H9 (cell line): ENCODE data around the gene COL18A1. TPM values are rescaled to one million over a fixed set of nuclear protein-coding genes. Genes with fewer than 3 reads are reported as not detected.

Experiments used
- DNase-seq: peaks from one replicate; pipeline ENCODE4 v3.0.0-alpha.2; 2017
- H2AFZ ChIP-seq: one replicate; pipeline ENCODE4 v1.6.1; 2013; ENCODE audit warnings: mild to moderate bottlenecking, low read length, control low read depth, moderate library complexity
- H2AK5ac ChIP-seq: 2 replicates; pipeline ENCODE4 v1.6.1; 2013; ENCODE audit warnings: low read length, control low read depth, mixed read lengths; ENCODE audit not compliant: insufficient read length
- H2BK120ac ChIP-seq: one replicate; pipeline ENCODE4 v1.6.1; 2013; ENCODE audit warnings: low read depth, mild to moderate bottlenecking, low read length, control low read depth, inconsistent platforms; ENCODE audit not compliant: poor library complexity, severe bottlenecking
- H2BK12ac ChIP-seq: 2 replicates; pipeline ENCODE4 v1.6.1; 2013; ENCODE audit warnings: low read length, control low read depth, mixed read lengths, low read depth; ENCODE audit not compliant: insufficient read length
- H2BK15ac ChIP-seq: 2 replicates; pipeline ENCODE4 v1.6.1; 2013; ENCODE audit warnings: low read depth, low read length, control low read depth
- H2BK20ac ChIP-seq: one replicate; pipeline ENCODE4 v1.6.1; 2013; ENCODE audit warnings: low read depth, mild to moderate bottlenecking, low read length, control low read depth, inconsistent platforms; ENCODE audit not compliant: poor library complexity, severe bottlenecking
- H2BK5ac ChIP-seq: 2 replicates; pipeline ENCODE4 v1.6.1; 2013; ENCODE audit warnings: low read length, control low read depth, mixed read lengths; ENCODE audit not compliant: insufficient read length
- H3K14ac ChIP-seq: 2 replicates; pipeline ENCODE4 v1.6.1; 2013; ENCODE audit warnings: low read length, control low read depth; ENCODE audit not compliant: insufficient read depth
- H3K18ac ChIP-seq: 2 replicates; pipeline ENCODE4 v1.6.1; 2013; ENCODE audit warnings: low read depth, mild to moderate bottlenecking, mixed read lengths, low read length, control low read depth; ENCODE audit not compliant: insufficient read length
- H3K23ac ChIP-seq: 2 replicates; pipeline ENCODE4 v1.6.1; 2013; ENCODE audit warnings: low read length, control low read depth, mixed read lengths, low read depth; ENCODE audit not compliant: insufficient read length
- H3K23me2 ChIP-seq: 2 replicates; pipeline ENCODE4 v1.6.1; 2013; ENCODE audit warnings: low read depth, mild to moderate bottlenecking, mixed read lengths, low read length, control low read depth; ENCODE audit not compliant: insufficient read length, poor library complexity, severe bottlenecking
- H3K27ac ChIP-seq: 2 replicates; pipeline ENCODE4 v1.5.1; 2013; ENCODE audit warnings: low read length, control low read depth, mixed read lengths, low read depth; ENCODE audit not compliant: insufficient read length
- H3K27me3 ChIP-seq: 2 replicates; pipeline ENCODE4 v1.6.1; 2013; ENCODE audit warnings: low read length, control low read depth, inconsistent platforms; ENCODE audit not compliant: insufficient read depth
- H3K4ac ChIP-seq: 2 replicates; pipeline ENCODE4 v1.6.1; 2013; ENCODE audit warnings: low read depth, mild to moderate bottlenecking, control low read depth, inconsistent platforms, low read length, moderate library complexity
- H3K4me1 ChIP-seq: 2 replicates; pipeline ENCODE4 v1.6.1; 2013; ENCODE audit warnings: low read length, control low read depth, inconsistent platforms; ENCODE audit not compliant: insufficient read depth
- H3K4me2 ChIP-seq: 2 replicates; pipeline ENCODE4 v1.6.1; 2013; ENCODE audit warnings: low read length, control low read depth, mixed read lengths; ENCODE audit not compliant: insufficient read length, insufficient read depth
- H3K56ac ChIP-seq: 2 replicates; pipeline ENCODE4 v1.6.1; 2013; ENCODE audit warnings: low read depth, mild to moderate bottlenecking, mixed read lengths, low read length, control low read depth; ENCODE audit not compliant: insufficient read length
- H3K79me1 ChIP-seq: 2 replicates; pipeline ENCODE4 v1.6.1; 2013; ENCODE audit warnings: low read depth, mild to moderate bottlenecking, moderate library complexity, low read length, control low read depth, inconsistent platforms; ENCODE audit not compliant: insufficient read depth, poor library complexity, severe bottlenecking
- H3K79me2 ChIP-seq: 2 replicates; pipeline ENCODE4 v1.6.1; 2013; ENCODE audit warnings: low read length, control low read depth, inconsistent platforms; ENCODE audit not compliant: insufficient read depth
- H3K9ac ChIP-seq: 2 replicates; pipeline ENCODE4 v1.6.1; 2013; ENCODE audit warnings: low read length, control low read depth, mixed read lengths; ENCODE audit not compliant: insufficient read length; ENCODE audit errors: extremely low read depth
- H3K9me3 ChIP-seq: one replicate; pipeline ENCODE4 v1.6.1; 2013; ENCODE audit warnings: low read depth, low read length, inconsistent platforms; ENCODE audit not compliant: control insufficient read depth
- H3T11ph ChIP-seq: one replicate; pipeline ENCODE4 v1.6.1; 2013; ENCODE audit warnings: mild to moderate bottlenecking, low read length, control low read depth, inconsistent platforms
- H4K20me1 ChIP-seq: one replicate; pipeline ENCODE4 v1.6.1; 2013; ENCODE audit not compliant: control insufficient read depth, insufficient read length, insufficient read depth
- H4K5ac ChIP-seq: 2 replicates; pipeline ENCODE4 v1.6.1; 2013; ENCODE audit warnings: low read depth, mild to moderate bottlenecking, mixed read lengths, low read length, control low read depth; ENCODE audit not compliant: insufficient read length
- H4K8ac ChIP-seq: replicated peaks from 2 replicates; pipeline ENCODE4 v1.6.1; 2013; ENCODE audit warnings: low read length, control low read depth, mixed read lengths, low read depth; ENCODE audit not compliant: insufficient read length
- H4K91ac ChIP-seq: 2 replicates; pipeline ENCODE4 v1.6.1; 2013; ENCODE audit warnings: low read depth, mild to moderate bottlenecking, moderate library complexity, mixed read lengths, low read length, control low read depth; ENCODE audit not compliant: insufficient read length
- H3K27ac Mint-ChIP-seq, 3 experiments: 2 replicates in 2 of 3; 3 replicates in 1 of 3; pipeline ENCODE4 v1.8.0; 2020 to 2021; ENCODE audit warnings: mixed read lengths in 3 of 3, mild to moderate bottlenecking in 1 of 3, moderate library complexity in 1 of 3
- H3K27me3 Mint-ChIP-seq: 2 replicates; pipeline ENCODE4 v1.8.0; 2021; ENCODE audit warnings: low read depth, mild to moderate bottlenecking, moderate library complexity, mixed read lengths
- H3K36me3 Mint-ChIP-seq, 3 experiments: 2 replicates in 2 of 3; 3 replicates in 1 of 3; pipeline ENCODE4 v1.8.0; 2020 to 2021; ENCODE audit warnings: low read depth in 3 of 3, mixed read lengths in 3 of 3; ENCODE audit not compliant: insufficient read depth in 1 of 3
- H3K4me1 Mint-ChIP-seq, 2 experiments: 2 replicates each; pipeline ENCODE4 v1.8.0; 2020; ENCODE audit warnings: mixed read lengths in 2 of 2
- H3K4me3 Mint-ChIP-seq, 2 experiments: 2 replicates in 1 of 2; 3 replicates in 1 of 2; pipeline ENCODE4 v1.8.0; 2020 to 2021; ENCODE audit warnings: mild to moderate bottlenecking in 2 of 2, mixed read lengths in 2 of 2, moderate library complexity in 1 of 2
- H3K9me3 Mint-ChIP-seq, 2 experiments: 2 replicates in 1 of 2; 3 replicates in 1 of 2; pipeline ENCODE4 v1.8.0; 2020; ENCODE audit warnings: mild to moderate bottlenecking in 2 of 2, mixed read lengths in 2 of 2, moderate library complexity in 1 of 2
- CTCF ChIP-seq: fragments of 200-600 bp; sonication (generic); conservative IDR thresholded peaks from 3 replicates; pipeline ENCODE4 v1.8.0; 2021; ENCODE audit warnings: antibody characterized with exemption, mild to moderate bottlenecking
- WGBS: extraction: QIAGEN DNeasy Blood & Tissue Kit; methylation state at CpG from one replicate; pipeline ENCODE4 v1.1.7; 2013; ENCODE audit warnings: missing lambda C conversion rate, low lambda C conversion rate, mixed read lengths; ENCODE audit not compliant: insufficient read length; ENCODE audit errors: extremely low coverage; 5-methylcytosine and 5-hydroxymethylcytosine counted together
- total RNA-seq: library from RNA; stranded (reverse); gene quantifications from 2 replicates; pipeline ENCODE4 v1.2.1, GENCODE V29; 2021

The COL18A1 gene
- total RNA-seq, 1 experiment from 2014 or later, result 232 TPM

DNA sequence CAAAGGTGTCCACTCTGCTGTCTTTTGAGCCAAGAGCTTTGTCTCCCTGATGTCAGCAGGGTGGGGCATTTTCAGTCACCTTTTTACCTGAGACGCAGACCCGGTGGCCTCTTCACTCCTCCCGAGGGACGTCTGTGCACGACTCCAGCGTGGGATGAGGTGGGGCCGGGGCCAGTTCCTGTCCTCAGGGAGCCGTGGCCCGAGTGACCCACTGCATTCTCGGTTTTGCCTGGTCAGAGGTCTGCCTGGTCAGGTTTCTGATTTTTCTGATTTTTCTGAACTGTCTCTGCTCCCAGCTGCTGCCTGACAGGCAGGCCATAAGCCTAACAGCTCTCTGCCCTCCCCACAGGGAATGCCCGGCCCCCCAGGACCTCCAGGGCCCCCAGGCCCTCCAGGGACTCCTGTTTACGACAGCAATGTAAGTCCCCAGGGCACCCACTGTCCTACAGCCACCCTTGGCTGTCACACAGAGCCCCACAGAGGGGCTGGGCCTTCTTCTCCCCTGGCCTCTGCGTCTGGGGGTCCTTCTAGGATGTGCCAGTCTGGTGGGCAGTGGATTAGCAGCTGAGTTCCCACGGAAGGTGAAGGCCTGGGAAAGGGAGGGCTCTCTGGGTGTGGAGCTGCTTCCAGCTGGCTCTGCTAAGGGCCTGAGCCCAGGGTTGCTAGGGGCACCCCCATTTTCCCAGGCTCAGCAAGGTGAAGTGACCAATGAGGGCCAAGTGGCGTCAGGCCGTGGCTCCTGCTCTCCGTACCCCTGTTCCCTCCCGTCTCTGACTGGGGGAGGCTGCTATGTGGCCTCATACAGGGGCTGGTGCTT is 91.4 kb downstream of the COL18A1 start:
- H2AFZ ChIP-seq, result no peak overlapping the region
- no peak overlapping the region for H3K4me3 Mint-ChIP-seq

More for the DNA sequence above, 91.4 kb downstream of the COL18A1 start:
- Histone ChIP-seq H2BK12ac (no peak overlapping the region), H3K14ac (no peak overlapping the region), H2BK5ac (no peak overlapping the region), H3T11ph (no peak overlapping the region), H3K4me2 (no peak overlapping the region), H3K4me1 (no peaks in the 10 kb centered on the region), H4K8ac (no peak overlapping the region), H4K5ac (no peak overlapping the region), H3K18ac (no peak overlapping the region), H3K23ac (no peak overlapping the region), H2BK15ac (no peak overlapping the region), H2AK5ac (no peak overlapping the region), H3K27me3 (no peaks in the 10 kb centered on the region), H2BK120ac (no peak overlapping the region), H3K27ac (no peak overlapping the region), H4K91ac (no peak overlapping the region), H4K20me1 (peaks cover 4% of the 10 kb centered on the region), H3K9ac (no peak overlapping the region), H3K9me3 (no peaks in the 10 kb centered on the region), H3K56ac (no peak overlapping the region), H3K79me2 (no peaks in the 10 kb centered on the region), H3K4ac (no peak overlapping the region), H2BK20ac (no peak overlapping the region), H3K23me2 (peaks cover 3% of the 10 kb centered on the region), H3K79me1 (no peaks in the 10 kb centered on the region)
- Mint-ChIP-seq H3K4me1 (no peaks in the 10 kb centered on the region), H3K9me3 (no peaks in the 10 kb centered on the region), H3K27ac (no peak overlapping the region), H3K27me3 (no peaks in the 10 kb centered on the region; the same call in 1 of the 2 replicates), H3K36me3 (peaks cover 31 to 67% (median 56%) of the 10 kb centered on the region in 3 experiments)
- no CpG with 5 or more reads among the region's 18 CpGs for WGBS
- TF ChIP-seq CTCF, result no peak
- no peak for DNase-seq
